ENCODE measurements around the gene KIF6. TPM values are rescaled to one million over a fixed set of nuclear protein-coding genes. Genes with fewer than 3 reads are reported as not detected.

The KIF6 gene
- total RNA-seq, 1 donor from 2014 or later: 0.43 TPM

- H3K27ac ChIP-seq: peak overlapping the region; percentile 61 to 75
- no peak for DNase-seq (ENCODE audit: low spot score in 2 of 2)
- H3K27me3 ChIP-seq: no peaks in the 10 kb centered on the region
- peaks cover 14 to 39% of the 10 kb centered on the region in 2 donors for H3K4me1 ChIP-seq
- peak overlapping the region in 1 of 2 donors; percentile 5 for H3K4me3 ChIP-seq
- H3K9me3 ChIP-seq: no peaks in the 10 kb centered on the region
- no peaks in the 10 kb centered on the region for H3K36me3 ChIP-seq
- TF ChIP-seq CTCF (IDR thresholded peaks at IDR 0.05): no peak
- intact Hi-C loops (cut with DNase I): loop anchor here (2.0 to 10.0 kb wide), 3 partner anchors 25 to 1735 kb away; partner anchors contain the start of genes KCNK17, NFYA and OARD1
Observed at GRCh38 chr6:39339868-39340550, 385.2 kb downstream of the KIF6 start.

GRCh38 chr6:39339096-39339867 lies 385.9 kb downstream of the KIF6 start:
- Histone ChIP-seq H3K27me3 (no peaks in the 10 kb centered on the region), H3K27ac (peak overlapping the region; percentile 61 to 75), H3K4me3 (peak overlapping the region in 1 of 2 donors; percentile 5), H3K4me1 (peaks cover 14 to 32% of the 10 kb centered on the region in 2 donors), H3K9me3 (no peaks in the 10 kb centered on the region), H3K36me3 (no peaks in the 10 kb centered on the region)
- intact Hi-C loops (cut with DNase I): loop anchor here (2.0 kb wide), 1 partner anchor 24 kb away; the partner anchor contains the start of gene KCNK17
- no peak for TF ChIP-seq CTCF (IDR thresholded peaks at IDR 0.05)
- DNase-seq (ENCODE audit: low spot score in 2 of 2): no peak

GRCh38 chr6:39338397-39338796 lies 386.8 kb downstream of the KIF6 start:
- intact Hi-C loops (cut with DNase I): loop anchor here (2.0 kb wide), 1 partner anchor 24 kb away; the partner anchor contains the start of gene KCNK17
- no peak for TF ChIP-seq CTCF (IDR thresholded peaks at IDR 0.05)
- Histone ChIP-seq H3K36me3 (no peaks in the 10 kb centered on the region), H3K4me1 (peaks cover 13 to 30% of the 10 kb centered on the region in 2 donors), H3K27me3 (no peaks in the 10 kb centered on the region), H3K27ac (no peak overlapping the region), H3K4me3 (no peak overlapping the region), H3K9me3 (no peaks in the 10 kb centered on the region)
- no peak for DNase-seq (ENCODE audit: low spot score in 2 of 2)

- TF ChIP-seq CTCF (IDR thresholded peaks at IDR 0.05): no peak
- intact Hi-C loops (cut with DNase I): no loop called here
- peaks cover 6 to 22% of the 10 kb centered on the region in 2 donors for H3K4me1 ChIP-seq
- H3K27ac ChIP-seq: peak overlapping the region; percentile 6 to 50
- H3K9me3 ChIP-seq: no peaks in the 10 kb centered on the region
- no peaks in the 10 kb centered on the region for H3K36me3 ChIP-seq
- no peak for DNase-seq (ENCODE audit: low spot score in 2 of 2)
- H3K4me3 ChIP-seq: no peak overlapping the region
- no peaks in the 10 kb centered on the region for H3K27me3 ChIP-seq
Observed at GRCh38 chr6:39335780-39336545, 389.2 kb downstream of the KIF6 start.

- H3K36me3 ChIP-seq: no peaks in the 10 kb centered on the region
- H3K4me3 ChIP-seq: no peak overlapping the region
- no peaks in the 10 kb centered on the region for H3K27me3 ChIP-seq
- H3K9me3 ChIP-seq: no peaks in the 10 kb centered on the region
- intact Hi-C loops (cut with DNase I): no loop called here
- peaks cover 0 to 7% of the 10 kb centered on the region in 2 donors for H3K4me1 ChIP-seq
- H3K27ac ChIP-seq: no peak overlapping the region
- TF ChIP-seq CTCF (IDR thresholded peaks at IDR 0.05): no peak
- no peak for DNase-seq (ENCODE audit: low spot score in 2 of 2)
Observed at GRCh38 chr6:39333644-39334438, 391.4 kb downstream of the KIF6 start.

All from ascending aorta (tissue), 2 donors.